GM19193 (cell line): Measurements from ENCODE around the gene PIF1.

Experiments
- POLR2A ChIP-seq: IDR thresholded peaks from 4 replicates; pipeline ENCODE4 v1.6.1; 2011; ENCODE audit not compliant: insufficient read depth, insufficient read length; ENCODE audit errors: extremely low read depth

Gene PIF1

GRCh38 chr15:64825431-64826294 lies at the start of gene PIF1:
Gene PIF1, minus strand, starts transcription at chr15:64825647. Its CDS starts 1,312 bp downstream, at chr15:64824335.
- peak; percentile 81 for TF ChIP-seq POLR2A

- no peak for TF ChIP-seq POLR2A
Observed at GRCh38 chr15:64870353-64870752, 44.9 kb upstream of the PIF1 start.

GRCh38 chr15:64869501-64869900 lies 44.1 kb upstream of the PIF1 start:
- TF ChIP-seq POLR2A: no peak

GRCh38 chr15:64865998-64866520 lies 40.6 kb upstream of the PIF1 start:
- no peak for TF ChIP-seq POLR2A

- TF ChIP-seq POLR2A: no peak
Observed at GRCh38 chr15:64865126-64865997, 39.9 kb upstream of the PIF1 start.

GRCh38 chr15:64864068-64864467 lies 38.6 kb upstream of the PIF1 start:
- TF ChIP-seq POLR2A: no peak

GRCh38 chr15:64862408-64862807 lies 37.0 kb upstream of the PIF1 start:
- TF ChIP-seq POLR2A: no peak

- TF ChIP-seq POLR2A: no peak
Observed at GRCh38 chr15:64861960-64862359, 36.5 kb upstream of the PIF1 start.

- no peak for TF ChIP-seq POLR2A
Observed at GRCh38 chr15:64861331-64861730, 35.9 kb upstream of the PIF1 start.

GRCh38 chr15:64859226-64859625 lies 33.8 kb upstream of the PIF1 start:
- no peak for TF ChIP-seq POLR2A

- TF ChIP-seq POLR2A: no peak
Observed at GRCh38 chr15:64858021-64858575, 32.7 kb upstream of the PIF1 start.

GRCh38 chr15:64857421-64857820 lies 32.0 kb upstream of the PIF1 start:
- no peak for TF ChIP-seq POLR2A

- TF ChIP-seq POLR2A: no peak
Observed at GRCh38 chr15:64856429-64857145, 31.1 kb upstream of the PIF1 start.

- TF ChIP-seq POLR2A: no peak
Observed at GRCh38 chr15:64855205-64855975, 29.9 kb upstream of the PIF1 start.

- no peak for TF ChIP-seq POLR2A
Observed at GRCh38 chr15:64854526-64854925, 29.1 kb upstream of the PIF1 start.

- no peak for TF ChIP-seq POLR2A
Observed at GRCh38 chr15:64854041-64854440, 28.6 kb upstream of the PIF1 start.
